ENCODE measurements around the gene CEP112.

DNA sequence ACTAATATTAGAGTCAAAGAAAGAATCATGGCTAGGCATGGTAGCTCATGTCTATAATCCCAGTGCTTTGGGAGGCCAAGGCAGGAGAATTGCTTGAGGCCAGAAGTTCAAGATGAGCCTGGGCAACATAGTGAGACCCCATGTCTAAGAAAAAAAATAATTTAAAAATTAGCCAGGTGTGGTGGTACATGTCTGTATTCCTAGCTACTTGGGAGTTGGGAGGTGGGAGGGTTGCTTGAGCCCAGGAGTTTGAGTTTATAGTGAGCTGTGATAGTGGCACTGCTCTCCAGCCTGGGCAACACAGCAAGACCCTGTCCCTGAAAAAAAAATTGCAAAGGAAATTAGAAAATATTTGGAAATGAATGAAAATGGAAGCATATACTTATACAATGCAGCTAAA, 420.2 kb downstream of the CEP112 start:
- TF ChIP-seq, protein P1, sequence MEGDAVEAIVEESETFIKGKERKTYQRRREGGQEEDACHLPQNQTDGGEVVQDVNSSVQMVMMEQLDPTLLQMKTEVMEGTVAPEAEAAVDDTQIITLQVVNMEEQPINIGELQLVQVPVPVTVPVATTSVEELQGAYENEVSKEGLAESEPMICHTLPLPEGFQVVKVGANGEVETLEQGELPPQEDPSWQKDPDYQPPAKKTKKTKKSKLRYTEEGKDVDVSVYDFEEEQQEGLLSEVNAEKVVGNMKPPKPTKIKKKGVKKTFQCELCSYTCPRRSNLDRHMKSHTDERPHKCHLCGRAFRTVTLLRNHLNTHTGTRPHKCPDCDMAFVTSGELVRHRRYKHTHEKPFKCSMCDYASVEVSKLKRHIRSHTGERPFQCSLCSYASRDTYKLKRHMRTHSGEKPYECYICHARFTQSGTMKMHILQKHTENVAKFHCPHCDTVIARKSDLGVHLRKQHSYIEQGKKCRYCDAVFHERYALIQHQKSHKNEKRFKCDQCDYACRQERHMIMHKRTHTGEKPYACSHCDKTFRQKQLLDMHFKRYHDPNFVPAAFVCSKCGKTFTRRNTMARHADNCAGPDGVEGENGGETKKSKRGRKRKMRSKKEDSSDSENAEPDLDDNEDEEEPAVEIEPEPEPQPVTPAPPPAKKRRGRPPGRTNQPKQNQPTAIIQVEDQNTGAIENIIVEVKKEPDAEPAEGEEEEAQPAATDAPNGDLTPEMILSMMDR (conservative IDR thresholded peaks at IDR 0.05; ENCODE audit: low read depth, low read length): no peak
- TF ChIP-seq RAD21 (IDR thresholded peaks at IDR 0.05; ENCODE audit: low read length): no peak
- no peak for TF ChIP-seq MXI1 (IDR thresholded peaks at IDR 0.05; ENCODE audit: borderline replicate concordance, low read depth, low read length)
- no peak for TF ChIP-seq POLR2A (IDR thresholded peaks at IDR 0.05; ENCODE audit: low read depth, low read length)
- no peak for TF ChIP-seq RFX5 (IDR thresholded peaks at IDR 0.05; ENCODE audit: low read depth, low read length)
- no peak for TF ChIP-seq CHD1 (IDR thresholded peaks at IDR 0.05; ENCODE audit: low read depth, low read length)
- no peak for TF ChIP-seq CEBPB (IDR thresholded peaks at IDR 0.05; ENCODE audit: low read depth, low read length)
- no peak for TF ChIP-seq SMC3 (IDR thresholded peaks at IDR 0.05; ENCODE audit: low read depth, low read length)
- TF ChIP-seq RCOR1 (IDR thresholded peaks at IDR 0.05; ENCODE audit: insufficient replicate concordance, low read length): no peak
- no peak for TF ChIP-seq BHLHE40 (IDR thresholded peaks at IDR 0.05; ENCODE audit: low read depth, low read length)
- no peak for TF ChIP-seq MAZ (IDR thresholded peaks at IDR 0.05; ENCODE audit: borderline replicate concordance, low read depth, low read length)

Data from IMR-90 (cell line).